HG03025 (cell line): ENCODE measurements around the gene CEP89.
"Not testable (repeated sequence)": the region's sequence is repeated elsewhere in the genome, so short reads cannot be mapped to it uniquely, and the experiment has no call there.

Source experiments
- ATAC-seq: cut with Tn5 transposase; IDR thresholded peaks from one replicate; pipeline ENCODE4 v1.9.1; 2021; ENCODE audit warnings: mild to moderate bottlenecking, moderate library complexity; ENCODE audit not compliant: unreplicated experiment, low FRiP score

CEP89 gene

DNA sequence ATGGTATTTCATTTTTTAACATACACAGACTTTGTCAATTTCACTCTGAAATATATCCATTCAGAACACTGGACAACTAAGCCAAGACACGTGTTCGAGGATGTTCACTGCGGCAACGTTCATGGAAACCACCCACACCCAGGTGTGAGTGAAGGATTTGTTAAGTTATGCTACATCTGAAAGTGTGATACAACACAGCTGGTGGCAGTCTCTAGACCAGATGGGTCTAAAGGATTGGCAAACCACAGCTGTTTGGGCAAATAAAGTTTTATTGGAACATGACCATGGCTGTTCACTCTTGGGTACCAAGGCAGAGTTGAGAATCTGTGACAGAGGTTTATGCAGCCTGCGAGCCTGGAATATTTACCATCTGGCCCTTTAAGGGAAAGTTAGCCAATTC, 114.2 kb downstream of the CEP89 start:
- no peak for ATAC-seq

GRCh38 chr19:32856818-32857217, 114.9 kb downstream of the CEP89 start:
- ATAC-seq, result not testable (repeated sequence)

- no peak for ATAC-seq
Observed at GRCh38 chr19:32852216-32852615, 119.5 kb downstream of the CEP89 start.

DNA sequence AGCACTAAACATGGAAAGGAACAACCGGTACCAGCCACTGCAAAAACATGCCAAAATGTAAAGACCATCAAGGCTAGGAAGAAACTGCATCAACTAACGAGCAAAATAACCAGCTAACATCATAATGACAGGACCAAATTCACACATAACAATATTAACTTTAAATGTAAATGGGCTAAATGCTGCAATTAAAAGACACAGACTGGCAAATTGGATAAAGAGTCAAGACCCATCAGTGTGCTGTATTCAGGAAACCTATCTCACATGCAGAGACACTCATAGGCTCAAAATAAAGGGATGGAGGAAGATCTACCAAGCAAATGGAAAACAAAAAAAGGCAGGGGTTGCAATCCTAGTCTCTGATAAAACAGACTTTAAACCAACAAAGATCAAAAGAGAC, 123.7 kb downstream of the CEP89 start:
- ATAC-seq, result not testable (repeated sequence)

- ATAC-seq, result no peak
Observed at GRCh38 chr19:32843716-32844245, 128.0 kb downstream of the CEP89 start.

- no peak for ATAC-seq
Observed at GRCh38 chr19:32842061-32842460, 129.7 kb downstream of the CEP89 start.

GRCh38 chr19:32837531-32837930, 134.2 kb downstream of the CEP89 start:
- no peak for ATAC-seq

DNA sequence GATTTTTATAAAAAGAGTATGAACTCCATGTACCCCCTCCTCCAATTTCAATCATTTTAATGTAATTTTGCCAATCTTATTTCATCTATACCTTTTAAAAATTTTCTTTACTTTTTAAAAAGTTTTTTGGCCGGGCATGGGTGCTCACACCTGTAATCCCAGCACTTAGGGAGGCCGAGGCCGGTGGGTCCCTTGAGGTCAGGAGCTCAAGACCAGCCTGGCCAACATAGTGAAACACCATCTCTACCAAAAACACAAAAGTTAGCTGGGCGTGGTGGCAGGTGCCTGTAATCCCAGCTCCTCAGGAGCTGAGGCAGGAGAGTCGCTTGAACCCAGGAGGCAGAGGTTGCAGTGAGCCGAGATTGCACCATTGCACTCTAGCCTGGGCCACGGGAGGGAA, 138.4 kb downstream of the CEP89 start:
- not testable (repeated sequence) for ATAC-seq

GRCh38 chr19:32832825-32833224, 138.9 kb downstream of the CEP89 start:
- not testable (repeated sequence) for ATAC-seq

DNA sequence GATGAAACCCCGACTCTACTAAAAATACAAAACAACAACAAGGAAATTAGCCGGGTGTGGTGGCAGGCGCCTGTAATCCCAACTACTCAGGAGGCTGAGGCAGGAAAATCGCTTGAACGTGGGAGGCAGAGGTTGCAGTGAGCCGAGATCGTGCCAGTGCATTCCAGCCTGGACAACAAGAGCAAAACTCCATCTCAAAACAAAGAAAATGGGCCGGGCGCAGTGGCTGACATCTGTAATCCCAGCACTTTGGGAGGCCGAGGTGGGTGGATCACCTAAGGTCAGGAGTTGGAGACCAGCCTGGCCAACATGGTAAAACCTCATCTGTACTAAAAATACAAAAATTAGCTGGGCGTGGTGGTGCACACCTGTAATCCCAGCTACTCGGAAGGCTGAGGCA, 139.7 kb downstream of the CEP89 start:
- ATAC-seq, result not testable (repeated sequence)

- ATAC-seq, result no peak
Observed at GRCh38 chr19:32831611-32832010, 140.1 kb downstream of the CEP89 start.

DNA sequence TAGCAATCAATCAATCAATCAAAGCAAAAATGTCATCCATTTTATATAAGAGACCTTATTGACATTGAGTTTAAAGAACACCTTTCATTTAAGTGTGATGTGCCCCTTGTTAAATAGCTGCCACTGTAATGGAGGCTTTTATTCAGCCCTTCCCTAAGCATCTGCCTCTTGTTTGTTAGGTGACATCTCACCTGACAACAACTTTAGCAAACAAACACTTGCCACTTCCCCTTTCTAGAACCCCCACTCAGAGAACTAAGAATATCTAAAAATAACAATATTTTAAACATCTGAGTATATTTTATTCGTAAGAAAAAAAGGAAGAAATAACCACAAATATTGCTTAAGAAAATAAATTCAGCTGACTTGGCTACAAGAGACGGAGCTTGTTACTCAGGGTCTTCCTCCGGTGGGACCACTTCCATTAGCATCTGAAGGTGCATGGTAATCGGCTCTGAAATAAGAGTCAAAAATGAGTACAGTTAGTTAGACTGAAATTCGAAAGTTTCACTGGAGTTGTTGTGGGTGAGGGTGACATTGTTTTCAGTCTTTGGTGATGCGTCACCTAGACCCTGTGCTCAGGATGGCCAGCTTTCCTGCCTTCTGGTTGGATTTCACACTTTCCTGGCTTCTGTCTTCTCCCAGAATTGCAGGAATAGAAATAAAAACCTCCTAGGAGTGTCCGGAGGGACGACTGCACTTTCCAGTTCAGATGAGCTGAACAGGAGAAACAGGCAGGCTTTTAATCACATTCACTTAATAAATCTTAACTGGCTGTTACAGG, 141.3 kb downstream of the CEP89 start:
- ATAC-seq, result no peak

- no peak for ATAC-seq
Observed at GRCh38 chr19:32829345-32829896, 142.3 kb downstream of the CEP89 start.

DNA sequence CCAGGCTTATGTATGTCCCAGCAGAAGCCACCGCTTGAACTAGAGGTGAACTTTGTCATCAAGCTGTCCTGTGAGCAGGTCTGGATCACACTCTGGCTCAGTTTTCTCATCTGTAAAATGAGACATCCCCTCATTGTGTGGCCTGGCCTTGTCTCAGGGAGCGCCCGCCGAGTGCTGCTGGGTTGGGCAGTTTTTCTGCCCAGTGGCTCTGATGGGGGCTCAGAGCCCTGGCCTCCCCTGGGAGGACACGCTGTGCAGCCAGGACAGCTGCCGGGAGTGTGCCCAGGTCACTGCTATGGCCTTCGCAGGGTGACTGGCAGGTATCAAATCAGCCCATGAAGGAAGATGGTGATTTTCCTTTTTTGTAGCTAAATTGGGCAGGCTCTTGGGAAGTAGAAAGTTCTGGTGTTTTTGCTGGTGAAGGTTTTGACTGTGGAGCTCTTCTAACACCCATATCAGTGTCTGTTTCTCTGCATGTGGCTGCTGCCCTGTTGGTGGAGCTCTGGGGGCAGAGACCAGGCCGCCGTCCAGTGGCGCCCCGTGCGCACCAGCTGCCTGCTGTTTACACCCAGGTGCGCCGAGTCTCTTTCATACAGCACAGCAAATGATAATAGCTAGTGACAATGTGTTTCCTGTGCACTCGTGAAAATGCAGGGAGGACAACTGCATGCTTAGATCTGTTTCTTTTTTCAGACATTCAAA, 143.0 kb downstream of the CEP89 start:
- ATAC-seq, result no peak

DNA sequence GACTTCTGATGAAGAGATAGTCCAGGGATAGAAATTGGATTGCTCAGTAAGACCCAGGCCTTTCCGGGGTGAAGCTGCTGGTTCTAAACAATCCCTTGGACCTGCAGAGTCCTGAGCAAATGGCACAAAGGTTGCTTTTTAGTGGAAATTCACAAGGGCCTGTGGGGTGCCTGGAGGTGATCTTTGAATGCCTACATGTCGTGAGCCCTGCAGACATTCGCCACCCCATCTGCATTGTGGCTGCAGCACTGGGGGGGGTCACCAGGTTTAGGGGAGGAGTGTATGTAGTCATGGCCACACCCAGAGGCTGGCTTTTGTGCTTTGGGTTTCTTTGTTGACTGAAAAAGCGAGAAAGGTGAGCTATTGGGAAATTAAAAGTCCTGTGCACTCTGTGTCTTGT, 143.6 kb downstream of the CEP89 start:
- ATAC-seq, result no peak
